KBM-7 (cell line): ENCODE measurements around the gene GTPBP2.
A peak's percentile ranks its signal among the peaks of the same experiment; 100 is the strongest.

ENCODE experiments used
- DNase-seq: peaks from one replicate; pipeline ENCODE4 v3.0.0-alpha.2; 2015
- in situ Hi-C: fragments of 300-500 bp; cut with MboI; formaldehyde crosslinking; loops from 2 replicates; pipeline ENCODE4 v1.14.3; 2020; ENCODE audit warnings: low sequenced_read_pairs, low pct_unique_long_range_greater_than_20kb, mixed read lengths

GTPBP2 gene

GRCh38 chr6:43629104-43629504 is at the start of gene GTPBP2:
GTPBP2 (minus strand) TSS chr6:43629264; CDS start chr6:43629162, 102 bp downstream.
- in situ Hi-C loops = no loop called here
- peak; percentile 99 for DNase-seq

GRCh38 chr6:43678341-43678740 is 49.3 kb upstream of the GTPBP2 start:
- no peak for DNase-seq
- in situ Hi-C loops = no loop called here

- DNase-seq = no peak
These were observed 48.7 kb upstream of the GTPBP2 start for GRCh38 chr6:43677759-43678158.

GRCh38 chr6:43676962-43677606 is 48.0 kb upstream of the GTPBP2 start:
- in situ Hi-C loops = no loop called here
- DNase-seq = no peak

More at GRCh38 chr6:43677759-43678158, 48.7 kb upstream of the GTPBP2 start:
- in situ Hi-C loops = no loop called here

GRCh38 chr6:43674921-43675320 is 45.9 kb upstream of the GTPBP2 start:
- no peak for DNase-seq
- in situ Hi-C loops = no loop called here

- in situ Hi-C loops = no loop called here
- DNase-seq = no peak
These were observed 45.2 kb upstream of the GTPBP2 start for GRCh38 chr6:43674291-43674690.

- DNase-seq = no peak
- in situ Hi-C loops = no loop called here
These were observed 44.5 kb upstream of the GTPBP2 start for GRCh38 chr6:43673444-43674084.

GRCh38 chr6:43671801-43672690 is 43.0 kb upstream of the GTPBP2 start:
- in situ Hi-C loops = no loop called here
- no peak for DNase-seq

- in situ Hi-C loops = no loop called here
- DNase-seq = no peak
These were observed 42.1 kb upstream of the GTPBP2 start for GRCh38 chr6:43671011-43671800.

GRCh38 chr6:43670623-43670986 is 41.5 kb upstream of the GTPBP2 start:
- no peak for DNase-seq
- in situ Hi-C loops = no loop called here

GRCh38 chr6:43669922-43670622 is 41.0 kb upstream of the GTPBP2 start:
- DNase-seq = peak; percentile 87
- in situ Hi-C loops = no loop called here

GRCh38 chr6:43669050-43669921 is 40.2 kb upstream of the GTPBP2 start:
- in situ Hi-C loops = no loop called here
- no peak for DNase-seq

- in situ Hi-C loops = no loop called here
- DNase-seq = peak; percentile 80
These were observed 39.3 kb upstream of the GTPBP2 start for GRCh38 chr6:43668151-43669028.

GRCh38 chr6:43667245-43668150 is 38.4 kb upstream of the GTPBP2 start:
- in situ Hi-C loops = no loop called here
- DNase-seq = peak; percentile 90

GRCh38 chr6:43666196-43666920 is 37.3 kb upstream of the GTPBP2 start:
- in situ Hi-C loops = no loop called here
- DNase-seq = no peak
